GM19397 (cell line): ENCODE results near the gene PBX2.
"Not testable (repeated sequence)": the region's sequence is repeated elsewhere in the genome, so short reads cannot be mapped to it uniquely, and the experiment has no call there.

ENCODE experiments used
- ATAC-seq: cut with Tn5 transposase; IDR thresholded peaks from one replicate; pipeline ENCODE4 v1.9.1; 2021; ENCODE audit warnings: mild to moderate bottlenecking, moderate library complexity; ENCODE audit not compliant: unreplicated experiment

PBX2 gene

GRCh38 chr6:32203426-32204267, 13.6 kb upstream of the PBX2 start:
- no peak for ATAC-seq

DNA sequence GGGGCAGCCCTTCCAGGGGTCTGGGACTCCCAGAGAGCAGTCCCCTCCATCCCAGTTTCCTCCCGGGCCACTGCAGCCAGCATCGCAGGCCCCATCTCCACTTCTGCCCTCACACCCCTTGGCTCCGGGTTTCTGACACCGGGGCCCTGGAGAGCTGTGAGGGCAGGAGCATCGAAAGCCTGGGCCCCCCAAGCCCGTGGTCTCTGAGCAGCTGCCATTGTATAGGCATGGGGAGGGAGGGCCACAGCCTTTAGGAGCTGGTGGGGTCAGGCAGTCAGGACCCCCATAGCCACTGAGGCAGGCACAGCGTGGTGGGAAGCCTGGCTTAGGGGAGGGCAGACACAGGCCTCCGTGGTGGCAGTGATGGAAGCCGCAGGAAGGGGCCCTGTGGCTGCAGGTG, 12.2 kb upstream of the PBX2 start:
- no peak for ATAC-seq

DNA sequence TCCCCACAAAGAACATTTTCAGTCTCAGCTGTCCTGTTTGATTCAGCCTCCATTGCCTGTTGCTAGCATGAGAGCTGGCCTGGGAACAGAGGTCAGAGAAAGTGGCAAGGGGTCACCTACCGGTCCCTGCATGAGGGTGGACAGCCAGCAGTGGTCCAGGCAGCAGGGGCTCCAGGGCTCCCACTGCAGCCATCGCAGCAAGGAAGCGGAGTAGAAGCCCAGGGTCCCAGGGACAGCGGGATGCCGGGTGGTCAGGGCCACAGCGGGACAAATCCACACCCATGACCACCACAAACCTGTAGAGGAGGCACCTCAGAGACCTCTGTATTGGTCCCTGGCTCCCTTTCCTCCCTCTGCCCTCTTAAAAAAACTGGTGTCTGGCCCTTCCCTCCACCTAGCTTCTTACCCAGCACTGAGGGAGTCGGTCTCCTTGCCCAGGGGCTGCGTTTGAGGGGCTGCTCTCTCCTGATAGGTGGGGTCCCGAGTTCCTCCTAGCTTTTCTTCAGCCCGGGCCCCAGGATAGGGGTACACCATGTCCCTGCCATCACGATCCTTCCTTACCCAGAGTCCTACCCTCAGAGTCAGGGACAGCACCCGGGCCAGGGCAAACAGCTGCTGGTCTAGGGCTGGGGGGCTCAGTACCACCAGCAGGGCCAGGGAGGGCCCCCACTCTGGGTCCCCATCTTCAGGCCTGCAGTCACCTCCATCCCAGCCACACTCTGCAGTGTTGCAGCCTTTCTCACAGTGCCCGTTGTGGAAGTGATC, 10.9 kb upstream of the PBX2 start:
- no peak for ATAC-seq

DNA sequence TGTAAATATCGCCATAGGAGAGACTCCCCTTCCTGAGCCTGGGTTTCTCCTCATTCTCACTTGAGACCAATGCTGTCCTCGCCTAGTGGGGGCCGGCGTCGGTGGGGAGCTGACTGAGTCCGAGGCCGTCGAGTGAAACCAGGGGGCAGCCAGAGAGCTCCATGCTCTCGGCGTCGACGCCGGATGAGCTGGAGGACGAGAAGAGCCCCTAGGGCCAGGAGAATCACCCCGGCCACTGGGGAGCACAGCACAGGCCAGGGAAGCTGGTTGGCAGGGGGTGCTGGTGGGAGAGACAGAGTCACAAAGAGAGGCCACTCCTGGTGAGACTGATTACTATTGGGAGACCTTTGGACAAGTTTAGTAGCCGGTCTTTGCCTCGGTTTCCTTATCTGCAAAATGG, 8.9 kb upstream of the PBX2 start:
- ATAC-seq: no peak

GRCh38 chr6:32198345-32198696, 8.3 kb upstream of the PBX2 start:
- ATAC-seq: no peak

GRCh38 chr6:32196682-32197616, 6.9 kb upstream of the PBX2 start:
- ATAC-seq: no peak

DNA sequence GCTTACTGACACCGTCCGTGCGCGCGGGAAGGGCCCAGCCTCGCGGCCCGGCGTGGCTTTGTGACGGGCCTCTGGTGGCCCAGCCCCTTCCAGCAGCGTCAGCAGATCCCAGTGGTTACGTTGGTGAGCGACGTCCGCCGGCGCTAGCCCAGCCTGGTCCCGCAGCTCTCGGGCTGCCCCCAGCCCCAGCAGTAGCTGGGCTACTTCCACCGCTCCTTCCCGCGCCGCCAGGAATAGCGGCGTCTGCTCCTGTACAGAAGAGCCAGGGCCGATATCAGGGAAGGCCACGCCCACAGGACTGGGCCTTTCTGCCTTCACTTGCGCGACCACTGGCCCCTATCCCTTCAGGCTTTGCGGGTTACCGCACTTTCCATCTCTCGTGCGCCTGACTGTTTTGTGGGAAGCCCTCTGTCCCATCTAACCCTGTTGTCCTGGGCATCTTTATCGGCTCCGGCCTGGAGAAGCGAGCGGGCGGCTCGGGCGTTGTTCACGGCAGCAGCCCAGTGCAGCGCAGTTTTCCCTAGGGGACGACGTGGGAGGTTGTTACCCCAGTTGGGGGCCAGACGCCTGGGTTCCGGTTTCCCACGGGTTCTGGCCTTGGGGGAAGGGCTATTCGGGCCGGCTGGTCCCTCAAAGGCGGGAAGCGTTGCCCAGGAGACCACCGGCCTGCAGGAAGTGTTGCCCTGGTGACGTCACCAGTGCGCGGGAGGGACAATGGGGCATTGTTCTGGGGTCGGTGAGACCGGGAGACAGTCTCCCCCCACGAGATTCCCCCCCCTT, 6.1 kb upstream of the PBX2 start:
- peak; percentile 79 for ATAC-seq

GRCh38 chr6:32195652-32195901, 5.6 kb upstream of the PBX2 start:
- ATAC-seq: peak; percentile 65

- no peak for ATAC-seq
Observed at GRCh38 chr6:32194825-32195651, 5.0 kb upstream of the PBX2 start.

- ATAC-seq: no peak
Observed at GRCh38 chr6:32194388-32194787, 4.4 kb upstream of the PBX2 start.

GRCh38 chr6:32193096-32193495, 3.1 kb upstream of the PBX2 start:
- not testable (repeated sequence) for ATAC-seq

DNA sequence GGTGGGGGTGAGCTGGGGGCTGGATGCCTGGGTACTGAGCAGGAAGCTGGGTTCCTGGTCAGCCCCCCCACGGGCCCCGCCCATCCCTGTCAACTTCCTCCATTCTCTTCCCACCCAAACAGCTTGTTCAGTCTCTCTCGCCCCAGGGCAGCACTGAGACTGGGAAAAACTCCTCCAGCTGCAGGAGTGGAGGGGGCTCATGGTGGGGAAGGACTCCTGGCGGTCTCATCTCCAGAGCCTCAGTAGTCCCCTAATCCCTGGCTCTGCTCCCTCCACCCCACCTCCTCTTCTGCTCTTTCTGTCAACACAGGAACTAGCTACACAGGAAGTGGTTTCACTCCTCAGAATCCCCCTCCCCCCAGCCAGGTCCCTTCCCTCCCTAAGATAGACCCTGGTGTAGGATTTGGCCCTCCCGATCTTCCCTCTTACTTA, 2.6 kb upstream of the PBX2 start, which contains the start of gene GPSM3:
Gene GPSM3 (minus strand): TSS at position 36 of the 432 bp plus-strand sequence. CDS start 130 bp downstream, outside the sequence.
- ATAC-seq: no peak

- no peak for ATAC-seq
Observed at GRCh38 chr6:32191696-32192607, 1.9 kb upstream of the PBX2 start.

DNA sequence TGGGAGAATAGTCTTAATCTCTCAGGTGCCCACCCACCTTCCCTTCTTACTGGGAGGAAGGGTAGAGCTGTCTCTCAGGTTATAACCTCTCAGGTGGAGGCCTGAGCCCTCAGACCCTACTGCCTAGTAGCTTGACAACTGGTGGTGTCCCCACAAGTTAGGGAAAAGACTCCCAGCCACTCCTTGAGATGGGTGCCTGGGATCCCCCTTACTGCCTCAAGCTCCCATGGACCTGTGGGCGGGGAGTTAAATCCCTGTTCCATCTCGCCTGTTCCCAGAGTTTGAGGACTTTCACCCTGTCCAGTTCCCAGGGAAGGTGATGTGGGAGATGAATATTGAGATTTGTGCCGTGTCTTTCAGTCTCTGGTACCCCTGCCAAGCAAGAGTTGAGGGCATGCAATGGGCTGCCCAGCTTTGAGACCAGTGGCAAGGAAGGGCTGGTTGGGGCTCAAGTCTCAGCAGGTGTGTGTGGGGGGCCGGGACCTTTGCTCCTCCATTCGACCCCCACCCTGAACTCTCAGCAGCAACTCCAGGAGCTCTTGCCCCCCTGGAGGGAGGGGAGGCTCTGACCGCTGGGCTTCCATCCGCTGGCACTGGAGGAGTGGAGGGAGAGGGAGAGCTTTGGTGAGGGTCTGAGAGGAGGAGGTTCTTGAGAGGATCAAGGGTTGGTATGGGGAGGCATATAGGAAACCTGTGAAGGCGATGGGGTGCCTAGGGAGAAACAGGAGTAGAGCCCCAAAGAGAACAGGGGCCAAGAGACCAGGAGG, 1.1 kb upstream of the PBX2 start:
- ATAC-seq: no peak

DNA sequence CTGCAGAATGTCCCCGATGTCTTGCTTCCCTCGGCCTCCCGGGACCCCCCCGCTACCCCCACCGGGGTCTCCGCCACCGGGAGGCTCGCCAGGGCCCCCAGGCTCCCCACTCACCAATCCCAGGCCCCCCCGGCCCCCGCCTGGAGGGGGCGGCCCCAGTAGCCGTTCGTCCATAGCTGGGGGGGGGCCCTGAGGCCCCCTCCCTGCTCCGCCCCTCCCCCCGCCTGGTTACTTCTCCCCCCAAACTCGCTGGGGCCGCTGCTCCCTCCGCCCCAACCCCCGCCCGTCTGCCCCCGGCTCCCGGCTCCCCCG, 304 bp downstream of the PBX2 start:
- ATAC-seq: no peak

DNA sequence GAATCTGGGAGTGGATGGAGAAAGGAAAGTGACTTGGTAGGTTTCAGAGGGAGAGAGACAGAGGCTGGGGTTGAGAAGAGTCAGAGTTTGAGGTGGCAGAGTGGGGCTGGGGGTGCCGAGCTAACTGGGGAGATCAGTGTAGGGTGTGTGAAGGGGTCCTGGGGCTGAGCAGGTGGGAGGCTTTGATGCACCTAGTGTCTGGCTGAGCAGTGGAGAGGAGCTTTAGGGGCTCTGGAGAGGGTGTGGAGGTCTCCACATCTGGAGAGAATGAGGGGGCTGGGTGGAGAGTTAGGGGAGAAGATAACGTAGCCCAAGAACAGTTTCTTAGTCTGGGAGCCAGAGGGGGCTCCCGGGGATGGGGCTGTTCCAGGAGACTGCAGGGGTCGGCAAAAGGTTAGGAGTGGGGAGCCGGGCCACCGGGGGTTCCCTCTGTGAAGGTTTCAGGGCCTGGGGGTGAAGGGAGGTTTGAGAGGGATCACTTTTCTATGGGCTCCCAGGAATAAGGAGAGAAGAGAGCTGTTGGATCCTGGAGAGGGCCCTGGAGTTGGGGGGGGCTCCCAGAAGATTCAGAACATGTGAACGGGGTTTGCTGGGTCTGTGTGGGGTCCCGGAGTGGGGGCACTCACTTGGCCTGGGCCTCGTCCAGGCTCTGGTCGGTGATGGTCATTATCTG, 797 bp downstream of the PBX2 start:
- no peak for ATAC-seq

- no peak for ATAC-seq
Observed at GRCh38 chr6:32188381-32189068, 1.5 kb downstream of the PBX2 start.
